HEK293T (cell line): ENCODE data around the gene GRM7.

Source experiments
- CTCF ChIA-PET: fragments of 350-600 bp; formaldehyde crosslinking; extraction: SDS; loops from one replicate; lab custom pipeline; 2021; ENCODE audit warnings: antibody characterized with exemption, inconsistent platforms; lab: Yijun Ruan, JAX
- POLR2A ChIA-PET: fragments of 350-600 bp; formaldehyde crosslinking; extraction: SDS; loops from one replicate; lab custom pipeline; 2020; ENCODE audit warnings: antibody characterized with exemption, inconsistent platforms; lab: Yijun Ruan, JAX
- DNase-seq: peaks from one replicate; pipeline ENCODE4 v3.0.0; 2012; ENCODE audit warnings: mixed read lengths; ENCODE audit errors: extremely low spot score
- ARNT ChIP-seq: fragments of 450-650 bp; IDR thresholded peaks from 2 replicates; pipeline ENCODE4 v1.6.1; 2017; ENCODE audit warnings: mild to moderate bottlenecking
- BHLHE40 ChIP-seq: fragments of 450-650 bp; IDR thresholded peaks from 2 replicates; pipeline ENCODE4 v1.6.1; 2016; ENCODE audit warnings: mild to moderate bottlenecking, moderate library complexity, borderline replicate concordance
- CTBP1 ChIP-seq: fragments of 450-650 bp; IDR thresholded peaks from 2 replicates; pipeline ENCODE4 v1.6.1; 2016; ENCODE audit warnings: borderline replicate concordance
- ELF4 ChIP-seq: fragments of 450-650 bp; IDR thresholded peaks from 2 replicates; pipeline ENCODE4 v1.6.1; 2017; ENCODE audit warnings: antibody characterized with exemption
- FOXA1 ChIP-seq: fragments of 450-650 bp; IDR thresholded peaks from 2 replicates; pipeline ENCODE4 v1.6.1; 2016; ENCODE audit warnings: mild to moderate bottlenecking
- FOXK2 ChIP-seq: fragments of 450-650 bp; IDR thresholded peaks from 2 replicates; pipeline ENCODE4 v1.6.1; 2016; ENCODE audit warnings: mild to moderate bottlenecking
- FOXM1 ChIP-seq: fragments of 450-650 bp; IDR thresholded peaks from 2 replicates; pipeline ENCODE4 v1.6.1; 2017; ENCODE audit warnings: mild to moderate bottlenecking, borderline replicate concordance
- HDGF ChIP-seq: fragments of 450-650 bp; IDR thresholded peaks from 2 replicates; pipeline ENCODE4 v1.6.1; 2017; ENCODE audit warnings: antibody characterized with exemption, borderline replicate concordance
- L3MBTL2 ChIP-seq: fragments of 450-650 bp; conservative IDR thresholded peaks from 2 replicates; pipeline ENCODE4 v1.6.1; 2016; ENCODE audit warnings: mild to moderate bottlenecking
- LEF1 ChIP-seq: fragments of 450-650 bp; IDR thresholded peaks from 2 replicates; pipeline ENCODE4 v1.6.1; 2017; ENCODE audit warnings: mild to moderate bottlenecking, borderline replicate concordance
- NFRKB ChIP-seq: fragments of 450-650 bp; IDR thresholded peaks from 2 replicates; pipeline ENCODE4 v1.6.1; 2016; ENCODE audit warnings: mild to moderate bottlenecking, moderate library complexity
- SP1 ChIP-seq: fragments of 450-650 bp; IDR thresholded peaks from 2 replicates; pipeline ENCODE4 v1.6.1; 2017
- SUZ12 ChIP-seq: fragments of 450-650 bp; IDR thresholded peaks from 2 replicates; pipeline ENCODE4 v1.6.1; 2016; ENCODE audit warnings: mild to moderate bottlenecking
- TARDBP ChIP-seq: fragments of 450-650 bp; IDR thresholded peaks from 2 replicates; pipeline ENCODE4 v1.6.1; 2016
- ZNF384 ChIP-seq: fragments of 450-650 bp; IDR thresholded peaks from 2 replicates; pipeline ENCODE4 v1.6.1; 2016
- TF ChIP-seq, protein P1 (sequence below): fragments of 450-650 bp; IDR thresholded peaks from 2 replicates; pipeline ENCODE4 v1.6.1; 2016

GRM7 gene

GRCh38 chr3:7333125-7333524 lies 472.2 kb downstream of the GRM7 start:
- ChIA-PET POLR2A (no interaction called here), CTCF (no interaction called here)
- TF ChIP-seq L3MBTL2 (no peak), FOXA1 (no peak), HDGF (no peak), LEF1 (no peak), NFRKB (no peak), SP1 (no peak), FOXK2 (no peak), ARNT (no peak), SUZ12 (no peak), ZNF384 (no peak), CTBP1 (no peak), ELF4 (no peak), BHLHE40 (no peak), FOXM1 (no peak), TARDBP (no peak)
- TF ChIP-seq, protein P1, sequence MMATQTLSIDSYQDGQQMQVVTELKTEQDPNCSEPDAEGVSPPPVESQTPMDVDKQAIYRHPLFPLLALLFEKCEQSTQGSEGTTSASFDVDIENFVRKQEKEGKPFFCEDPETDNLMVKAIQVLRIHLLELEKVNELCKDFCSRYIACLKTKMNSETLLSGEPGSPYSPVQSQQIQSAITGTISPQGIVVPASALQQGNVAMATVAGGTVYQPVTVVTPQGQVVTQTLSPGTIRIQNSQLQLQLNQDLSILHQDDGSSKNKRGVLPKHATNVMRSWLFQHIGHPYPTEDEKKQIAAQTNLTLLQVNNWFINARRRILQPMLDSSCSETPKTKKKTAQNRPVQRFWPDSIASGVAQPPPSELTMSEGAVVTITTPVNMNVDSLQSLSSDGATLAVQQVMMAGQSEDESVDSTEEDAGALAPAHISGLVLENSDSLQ = no peak
- no peak for DNase-seq

DNA sequence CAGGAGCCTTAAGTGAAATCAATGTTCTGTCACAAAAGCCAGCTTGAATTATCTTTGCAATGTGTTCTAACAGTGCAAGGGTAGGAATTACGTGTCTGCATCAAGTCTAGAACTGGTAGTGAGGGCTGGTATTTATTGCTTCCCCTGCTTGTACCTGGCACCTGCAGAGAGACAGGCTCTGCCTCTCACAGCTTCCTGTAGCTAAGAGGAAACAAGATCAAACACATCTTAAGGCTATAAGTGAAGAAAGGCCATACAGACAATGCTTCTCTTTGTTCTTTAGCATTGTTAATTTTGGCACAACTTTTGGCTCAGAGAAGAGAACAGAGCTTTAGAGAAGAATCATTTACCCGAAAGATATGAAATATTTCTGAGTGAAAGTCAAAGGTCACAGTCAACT lies 479.9 kb downstream of the GRM7 start:
- POLR2A ChIA-PET = no interaction called here
- TF ChIP-seq TARDBP = no peak
- no peak for TF ChIP-seq FOXK2
- TF ChIP-seq SP1 = no peak
- TF ChIP-seq BHLHE40 = no peak
- no peak for TF ChIP-seq NFRKB
- no peak for TF ChIP-seq ARNT
- no peak for TF ChIP-seq FOXA1
- TF ChIP-seq CTBP1 = no peak
- no peak for DNase-seq
- CTCF ChIA-PET = no interaction called here

DNA sequence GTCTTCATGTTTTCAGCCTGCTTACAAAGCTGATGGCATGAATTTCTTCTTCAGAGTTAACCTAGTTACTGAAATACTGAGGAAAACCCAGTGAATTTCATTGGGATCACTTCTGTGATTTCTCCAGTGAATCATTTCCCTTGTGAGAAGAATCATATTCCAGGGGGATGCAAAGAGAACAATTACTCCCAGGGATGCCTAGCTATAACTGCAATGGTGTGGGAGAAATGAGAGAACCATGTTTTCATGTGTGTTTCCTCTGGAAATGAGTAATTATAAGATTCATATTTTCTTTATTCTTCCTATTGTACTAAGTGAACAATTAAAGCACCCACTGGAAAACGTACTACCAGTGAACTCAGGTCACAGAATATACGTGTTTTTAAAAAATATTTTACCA lies 485.4 kb downstream of the GRM7 start:
- TF ChIP-seq TARDBP (no peak), ZNF384 (no peak), SUZ12 (no peak), CTBP1 (no peak), FOXA1 (no peak), FOXM1 (no peak), L3MBTL2 (no peak), ARNT (no peak), NFRKB (no peak), LEF1 (no peak), FOXK2 (no peak)
- TF ChIP-seq, protein P1 = no peak
- ChIA-PET CTCF (no interaction called here), POLR2A (no interaction called here)
- DNase-seq = no peak

GRCh38 chr3:7357101-7357500 lies 496.2 kb downstream of the GRM7 start:
- TF ChIP-seq ZNF384 = no peak
- no peak for TF ChIP-seq SP1
- no peak for TF ChIP-seq ELF4
- TF ChIP-seq FOXA1 = no peak
- CTCF ChIA-PET = no interaction called here
- POLR2A ChIA-PET = no interaction called here
- no peak for DNase-seq

GRCh38 chr3:7367968-7368367 lies 507.1 kb downstream of the GRM7 start:
- CTCF ChIA-PET = no interaction called here
- no peak for TF ChIP-seq CTBP1
- no peak for TF ChIP-seq SUZ12
- TF ChIP-seq NFRKB = no peak
- no peak for TF ChIP-seq BHLHE40
- no peak for TF ChIP-seq ARNT
- DNase-seq = no peak
- POLR2A ChIA-PET = no interaction called here

- ChIA-PET CTCF (no interaction called here), POLR2A (no interaction called here)
- TF ChIP-seq, protein P1 = no peak
- TF ChIP-seq LEF1 (no peak), ZNF384 (no peak), FOXK2 (no peak), SP1 (no peak), FOXM1 (no peak), TARDBP (no peak), CTBP1 (no peak), L3MBTL2 (no peak), NFRKB (no peak), SUZ12 (no peak), HDGF (no peak), ARNT (no peak)
- no peak for DNase-seq
These were observed 507.7 kb downstream of the GRM7 start for GRCh38 chr3:7368597-7368996.

DNA sequence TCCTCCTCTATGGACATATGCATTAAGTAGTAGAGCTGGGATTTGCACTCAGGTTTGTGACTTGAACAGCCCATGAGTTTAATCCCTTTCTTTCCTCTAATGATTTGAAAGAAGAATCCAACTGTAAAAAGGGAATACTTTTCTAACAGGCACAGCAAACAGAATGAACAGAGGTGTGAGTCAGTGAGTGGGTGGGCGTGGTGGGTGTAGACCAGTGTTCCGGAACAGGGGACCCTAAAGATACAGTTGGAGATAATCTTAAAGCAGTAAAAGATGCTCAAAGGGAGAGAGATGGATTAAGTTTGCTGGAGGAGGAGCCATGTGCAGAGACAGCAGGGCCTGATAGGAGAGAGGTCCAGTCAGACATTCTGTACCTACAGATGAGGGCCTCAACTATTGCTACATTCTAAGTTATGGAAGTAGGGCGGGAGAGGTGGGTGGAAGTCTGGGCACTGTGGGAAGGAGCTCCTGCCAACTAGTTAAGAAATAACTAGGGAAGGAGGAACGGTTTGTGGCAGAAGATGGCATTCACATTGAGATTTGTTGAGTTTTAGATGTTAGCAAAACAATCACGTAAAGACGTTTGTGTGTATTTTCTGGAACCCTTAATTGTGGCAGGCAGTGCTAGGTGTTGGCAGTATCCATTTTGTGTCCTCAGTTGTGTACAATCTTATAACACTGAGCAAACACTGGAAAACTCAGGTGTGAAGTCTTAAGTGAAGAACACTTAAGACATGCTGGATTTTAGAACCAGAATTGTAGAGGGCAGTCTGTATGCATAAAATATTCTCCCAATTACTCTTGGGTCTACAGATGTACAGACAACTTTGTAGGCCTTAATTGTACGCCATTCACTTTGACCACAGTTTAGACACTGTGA lies 511.0 kb downstream of the GRM7 start:
- POLR2A ChIA-PET = no interaction called here
- no peak for DNase-seq
- CTCF ChIA-PET = no interaction called here
- no peak for TF ChIP-seq BHLHE40
- TF ChIP-seq FOXK2 = no peak
- no peak for TF ChIP-seq NFRKB
- TF ChIP-seq ZNF384 = no peak
- no peak for TF ChIP-seq SP1
- TF ChIP-seq HDGF = no peak
- no peak for TF ChIP-seq LEF1
- no peak for TF ChIP-seq CTBP1
- TF ChIP-seq, protein P1 = no peak
- no peak for TF ChIP-seq ARNT
- TF ChIP-seq FOXM1 = no peak
- TF ChIP-seq L3MBTL2 = no peak
- TF ChIP-seq TARDBP = no peak
- no peak for TF ChIP-seq ELF4
- no peak for TF ChIP-seq SUZ12
- TF ChIP-seq FOXA1 = no peak
